Brain microvascular endothelial cell (primary cell): Measurements from ENCODE around the gene PSTK.

Experiments used
- DNase-seq: peaks from one replicate; pipeline ENCODE4 v3.0.0-alpha.2; 2020
- H3K27ac ChIP-seq: fragments of 250-450 bp; sonication (Bioruptor Pico); 2 replicates; pipeline ENCODE4 v1.5.1; 2020; ENCODE audit warnings: mild to moderate bottlenecking, moderate library complexity
- H3K27me3 ChIP-seq: fragments of 250-450 bp; sonication (Bioruptor Pico); replicated peaks from 2 replicates; pipeline ENCODE4 v1.5.1; 2020; ENCODE audit warnings: mild to moderate bottlenecking
- H3K36me3 ChIP-seq: fragments of 250-450 bp; sonication (Bioruptor Pico); replicated peaks from 2 replicates; pipeline ENCODE4 v1.5.1; 2020; ENCODE audit warnings: mild to moderate bottlenecking
- H3K4me3 ChIP-seq: 2 replicates; pipeline ENCODE4 v1.5.1; 2011; ENCODE audit warnings: low read depth, mild to moderate bottlenecking, control low read depth, low read length, moderate library complexity
- in situ Hi-C: cut with HindIII; loops from 2 replicates; pipeline ENCODE4 v1.10.0; 2017; ENCODE audit warnings: low sequenced_read_pairs, low pct_ligation_motif_present
- TF ChIP-seq, protein P1 (sequence below): IDR thresholded peaks from 2 replicates; pipeline ENCODE4 v1.5.1; 2011; ENCODE audit warnings: low read depth, mild to moderate bottlenecking, moderate library complexity, low read length, control low read depth, inconsistent platforms; ENCODE audit errors: missing control alignments

Gene PSTK

DNA sequence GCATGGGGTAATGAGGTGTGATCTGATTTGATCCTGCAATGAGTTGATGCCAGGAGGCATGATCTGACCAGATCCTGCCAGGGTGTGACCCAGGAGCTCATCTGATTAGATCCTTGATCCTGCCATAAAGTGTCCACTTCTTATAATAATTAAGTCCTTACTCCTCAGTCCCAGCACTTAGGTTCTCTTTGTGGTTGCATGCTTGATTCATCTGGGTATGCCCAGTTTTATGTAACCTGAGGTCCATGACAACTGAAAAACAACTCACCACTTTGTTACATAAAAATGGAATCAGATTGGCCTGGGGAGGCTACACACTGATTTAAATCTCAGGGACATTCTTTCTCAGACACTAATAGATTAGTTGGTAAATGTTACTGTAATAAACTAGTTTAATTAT lies 47.7 kb downstream of the PSTK start:
- TF ChIP-seq, protein P1, sequence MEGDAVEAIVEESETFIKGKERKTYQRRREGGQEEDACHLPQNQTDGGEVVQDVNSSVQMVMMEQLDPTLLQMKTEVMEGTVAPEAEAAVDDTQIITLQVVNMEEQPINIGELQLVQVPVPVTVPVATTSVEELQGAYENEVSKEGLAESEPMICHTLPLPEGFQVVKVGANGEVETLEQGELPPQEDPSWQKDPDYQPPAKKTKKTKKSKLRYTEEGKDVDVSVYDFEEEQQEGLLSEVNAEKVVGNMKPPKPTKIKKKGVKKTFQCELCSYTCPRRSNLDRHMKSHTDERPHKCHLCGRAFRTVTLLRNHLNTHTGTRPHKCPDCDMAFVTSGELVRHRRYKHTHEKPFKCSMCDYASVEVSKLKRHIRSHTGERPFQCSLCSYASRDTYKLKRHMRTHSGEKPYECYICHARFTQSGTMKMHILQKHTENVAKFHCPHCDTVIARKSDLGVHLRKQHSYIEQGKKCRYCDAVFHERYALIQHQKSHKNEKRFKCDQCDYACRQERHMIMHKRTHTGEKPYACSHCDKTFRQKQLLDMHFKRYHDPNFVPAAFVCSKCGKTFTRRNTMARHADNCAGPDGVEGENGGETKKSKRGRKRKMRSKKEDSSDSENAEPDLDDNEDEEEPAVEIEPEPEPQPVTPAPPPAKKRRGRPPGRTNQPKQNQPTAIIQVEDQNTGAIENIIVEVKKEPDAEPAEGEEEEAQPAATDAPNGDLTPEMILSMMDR, result no peak
- DNase-seq, result no peak
- H3K27ac ChIP-seq, result no peak overlapping the region
- H3K4me3 ChIP-seq, result no peak overlapping the region
- H3K36me3 ChIP-seq, result no peaks in the 10 kb centered on the region
- no peaks in the 10 kb centered on the region for H3K27me3 ChIP-seq
- in situ Hi-C loops, result no loop called here

DNA sequence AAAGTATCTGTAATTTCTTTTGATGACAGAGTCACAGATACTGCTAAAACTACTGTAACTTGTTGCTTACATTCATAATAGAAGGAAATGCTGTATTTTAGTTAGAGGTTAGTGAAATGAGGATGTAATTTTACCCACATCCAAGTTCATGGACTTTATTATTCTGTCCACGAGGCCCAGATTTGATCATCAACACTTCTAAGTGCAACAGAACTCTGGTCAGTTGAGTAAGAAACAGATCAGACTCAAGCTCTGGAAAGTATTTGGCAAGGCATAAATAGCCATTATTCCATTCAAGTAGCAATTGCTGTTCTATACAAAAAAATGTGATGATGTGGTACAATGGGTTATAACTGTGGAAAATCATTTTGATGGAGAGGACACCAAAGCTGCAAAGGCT lies 50.9 kb downstream of the PSTK start:
- Histone ChIP-seq H3K27ac (no peak overlapping the region), H3K4me3 (no peak overlapping the region), H3K36me3 (no peaks in the 10 kb centered on the region), H3K27me3 (no peaks in the 10 kb centered on the region)
- DNase-seq, result no peak
- TF ChIP-seq, protein P1, result no peak
- in situ Hi-C loops, result no loop called here

DNA sequence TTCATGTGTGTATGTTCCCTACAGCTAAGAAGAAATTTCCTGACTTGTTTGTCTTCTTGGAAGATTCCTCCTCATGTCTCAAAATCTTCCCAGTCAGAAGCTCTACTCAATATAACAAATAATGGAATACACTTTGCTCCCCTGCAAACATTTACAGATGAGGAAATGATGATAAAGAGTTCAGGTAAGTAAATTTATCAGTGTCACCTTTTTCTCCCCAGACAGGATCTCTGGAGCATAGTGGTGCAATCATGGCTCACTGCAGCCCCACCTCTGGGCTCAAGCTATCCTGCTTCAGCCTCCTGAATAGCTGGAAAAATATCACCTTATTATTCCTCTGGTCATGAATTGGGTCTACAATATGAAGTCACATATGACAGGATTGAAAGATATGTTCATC lies 54.1 kb downstream of the PSTK start:
- Histone ChIP-seq H3K36me3 (no peaks in the 10 kb centered on the region), H3K27me3 (no peaks in the 10 kb centered on the region), H3K4me3 (no peak overlapping the region), H3K27ac (no peak overlapping the region)
- DNase-seq, result no peak
- TF ChIP-seq, protein P1, result no peak
- in situ Hi-C loops, result no loop called here

DNA sequence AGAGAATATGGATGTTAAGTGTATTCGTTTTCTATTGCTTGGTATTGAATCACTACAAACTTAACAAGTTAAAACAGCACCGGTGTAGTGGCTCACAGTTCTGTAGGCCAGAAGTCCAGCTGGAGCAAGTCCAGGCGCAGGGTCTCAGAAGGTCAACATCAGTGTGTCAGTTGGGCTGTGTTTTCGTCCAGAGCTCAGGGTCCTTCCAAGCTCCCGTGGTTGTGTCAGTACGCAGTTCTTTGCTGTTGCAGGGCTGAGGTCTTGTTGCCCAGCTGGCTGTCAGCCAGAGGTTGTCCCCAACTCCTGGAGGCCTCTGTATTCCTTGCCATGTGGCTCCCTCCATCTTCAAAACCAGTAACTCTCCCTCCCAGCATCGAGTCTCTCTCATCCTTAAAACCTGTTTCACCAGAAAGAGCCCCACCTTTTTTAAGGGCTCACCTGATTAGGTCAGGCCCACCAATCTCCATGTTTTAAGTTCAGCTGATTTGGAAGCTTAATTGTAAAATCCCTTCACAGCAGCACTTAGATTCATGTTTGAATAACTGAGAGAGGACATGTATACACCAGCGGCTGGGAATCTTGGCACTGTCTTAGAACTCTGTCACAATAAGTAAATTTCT lies 55.4 kb downstream of the PSTK start:
- TF ChIP-seq, protein P1, result no peak
- Histone ChIP-seq H3K27me3 (no peaks in the 10 kb centered on the region), H3K36me3 (no peaks in the 10 kb centered on the region), H3K4me3 (no peak overlapping the region), H3K27ac (no peak overlapping the region)
- in situ Hi-C loops, result no loop called here
- DNase-seq, result no peak

DNA sequence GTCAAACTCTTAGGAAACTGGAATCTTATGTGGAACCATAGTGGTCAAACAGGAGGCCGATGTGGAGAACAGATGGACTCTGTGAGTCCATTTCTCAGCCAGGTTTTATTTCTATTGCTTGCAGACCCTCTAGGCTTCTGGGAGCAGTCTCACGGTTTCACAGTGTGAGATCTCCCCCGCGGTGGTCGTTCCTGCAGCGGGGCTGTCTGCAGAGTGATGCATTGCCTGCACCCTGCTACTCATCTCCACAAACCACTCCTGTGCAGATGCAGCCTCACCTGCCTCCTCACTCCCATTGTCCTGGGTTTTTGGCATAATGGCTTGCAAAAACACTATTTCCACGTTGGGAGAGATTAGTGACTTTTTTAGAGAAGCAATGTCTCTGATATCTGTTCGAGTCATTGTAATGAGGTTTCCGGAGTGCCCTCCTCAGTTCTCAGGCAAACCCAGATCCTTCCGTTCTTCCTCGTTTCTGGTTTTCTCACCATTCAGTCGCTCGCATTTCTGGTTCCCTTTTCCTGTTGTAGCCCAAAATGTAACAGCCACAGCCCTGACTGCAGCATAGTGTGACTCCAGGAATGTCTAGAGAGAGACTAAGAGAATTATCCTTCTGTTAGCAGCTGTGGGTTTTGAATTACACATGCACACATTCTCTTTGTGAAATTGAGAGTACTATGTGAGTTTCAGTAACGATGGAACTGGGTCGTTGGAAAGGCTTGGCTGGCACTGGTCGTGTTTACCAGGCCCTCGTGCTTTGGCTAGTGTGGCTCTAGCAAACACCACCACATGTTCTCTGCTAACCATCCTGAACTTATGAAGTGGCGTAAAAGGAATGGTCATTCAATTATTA lies 58.8 kb downstream of the PSTK start:
- TF ChIP-seq, protein P1, result no peak
- in situ Hi-C loops, result no loop called here
- DNase-seq, result no peak
- no peak overlapping the region for H3K4me3 ChIP-seq
- H3K27me3 ChIP-seq, result no peaks in the 10 kb centered on the region
- H3K36me3 ChIP-seq, result no peaks in the 10 kb centered on the region
- H3K27ac ChIP-seq, result no peak overlapping the region
